Activated T-helper 2 cell treated with anti-CD3 and anti-CD28 coated beads, Interferon-gamma antibody, Interleukin-2, Interleukin-4, amounts not matched to agents 10 μg/mL and 5 μg/mL and 100 μg/mL, durations not matched to agents 14 hours and 24 hours and 36 hours (primary cell): ENCODE results near the gene RANBP10. TPM values are rescaled to one million over a fixed set of nuclear protein-coding genes. Genes with fewer than 3 reads are reported as not detected.
"Not testable (repeated sequence)": the region's sequence is repeated elsewhere in the genome, so short reads cannot be mapped to it uniquely, and the experiment has no call there.

Experiments used
- DNase-seq: peaks from one replicate; pipeline ENCODE4 v3.0.0; 2021; ENCODE audit warnings: low spot score
- H3K27ac Mint-ChIP-seq: one replicate; pipeline ENCODE4 v1.8.0; 2021; ENCODE audit warnings: mixed read lengths
- H3K27me3 Mint-ChIP-seq: one replicate; pipeline ENCODE4 v1.8.0; 2021; ENCODE audit warnings: low read depth, mixed read lengths
- H3K36me3 Mint-ChIP-seq: one replicate; pipeline ENCODE4 v1.8.0; 2021; ENCODE audit warnings: low read depth, mixed read lengths
- H3K4me1 Mint-ChIP-seq: one replicate; pipeline ENCODE4 v1.8.0; 2021; ENCODE audit warnings: low read depth, mixed read lengths
- H3K4me3 Mint-ChIP-seq: one replicate; pipeline ENCODE4 v1.8.0; 2021; ENCODE audit warnings: low read depth, mild to moderate bottlenecking, moderate library complexity, mixed read lengths
- H3K9me3 Mint-ChIP-seq: one replicate; pipeline ENCODE4 v1.8.0; 2021; ENCODE audit warnings: mixed read lengths
- intact Hi-C: fragments of 100-400 bp; cut with micrococcal nuclease; formaldehyde crosslinking; loops from one replicate; pipeline ENCODE4 v1.15.1; 2023
- total RNA-seq: library from RNA; stranded (reverse); gene quantifications from 2 replicates; pipeline ENCODE4 v1.2.3, GENCODE V29; 2022

Gene RANBP10
- total RNA-seq, 1 donor from 2014 or later, result 17.3 TPM

- no peaks in the 10 kb centered on the region for H3K27me3 Mint-ChIP-seq
- no peak for DNase-seq
- no peaks in the 10 kb centered on the region for H3K9me3 Mint-ChIP-seq
- peaks cover 3% of the 10 kb centered on the region for H3K4me1 Mint-ChIP-seq
- peaks cover 15% of the 10 kb centered on the region for H3K36me3 Mint-ChIP-seq
- H3K27ac Mint-ChIP-seq, result no peak overlapping the region
- intact Hi-C loops, result no loop called here
- H3K4me3 Mint-ChIP-seq, result no peak overlapping the region
Observed at GRCh38 chr16:67766291-67766690, 40.1 kb downstream of the RANBP10 start.

GRCh38 chr16:67764158-67764667, 42.1 kb downstream of the RANBP10 start:
- Mint-ChIP-seq H3K36me3 (peaks cover 10% of the 10 kb centered on the region), H3K27ac (no peak overlapping the region), H3K9me3 (no peaks in the 10 kb centered on the region), H3K27me3 (no peaks in the 10 kb centered on the region), H3K4me1 (peaks cover 11% of the 10 kb centered on the region), H3K4me3 (no peak overlapping the region)
- DNase-seq, result no peak
- intact Hi-C loops, result no loop called here

- H3K4me3 Mint-ChIP-seq, result no peak overlapping the region
- intact Hi-C loops, result no loop called here
- peaks cover 11% of the 10 kb centered on the region for H3K4me1 Mint-ChIP-seq
- H3K36me3 Mint-ChIP-seq, result peaks cover 10% of the 10 kb centered on the region
- H3K27ac Mint-ChIP-seq, result no peak overlapping the region
- no peak for DNase-seq
- H3K27me3 Mint-ChIP-seq, result no peaks in the 10 kb centered on the region
- no peaks in the 10 kb centered on the region for H3K9me3 Mint-ChIP-seq
Observed at GRCh38 chr16:67763066-67763465, 43.3 kb downstream of the RANBP10 start.

DNA sequence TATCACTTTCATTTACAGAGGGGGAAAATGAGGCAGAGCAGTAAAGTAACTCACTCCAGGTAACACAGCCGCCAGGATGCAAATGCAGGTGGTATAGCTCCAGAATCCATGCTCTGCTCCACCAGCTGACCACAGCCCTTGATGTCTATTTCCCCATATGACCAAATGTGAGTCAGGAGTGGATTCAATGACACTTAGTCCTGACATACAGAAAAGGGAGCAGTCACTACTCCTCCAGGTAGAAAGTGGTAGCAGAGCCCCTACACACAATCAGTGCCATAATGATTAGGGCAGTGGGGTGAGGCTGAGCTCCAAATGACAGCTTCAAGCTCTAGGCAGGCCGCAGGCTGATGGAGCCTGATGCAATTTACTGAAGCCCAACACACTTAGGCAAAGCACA, 44.0 kb downstream of the RANBP10 start:
- no peak for DNase-seq
- H3K27me3 Mint-ChIP-seq, result no peaks in the 10 kb centered on the region
- no peaks in the 10 kb centered on the region for H3K9me3 Mint-ChIP-seq
- intact Hi-C loops, result no loop called here
- peaks cover 10% of the 10 kb centered on the region for H3K36me3 Mint-ChIP-seq
- H3K4me3 Mint-ChIP-seq, result no peak overlapping the region
- no peak overlapping the region for H3K27ac Mint-ChIP-seq
- peaks cover 11% of the 10 kb centered on the region for H3K4me1 Mint-ChIP-seq

DNA sequence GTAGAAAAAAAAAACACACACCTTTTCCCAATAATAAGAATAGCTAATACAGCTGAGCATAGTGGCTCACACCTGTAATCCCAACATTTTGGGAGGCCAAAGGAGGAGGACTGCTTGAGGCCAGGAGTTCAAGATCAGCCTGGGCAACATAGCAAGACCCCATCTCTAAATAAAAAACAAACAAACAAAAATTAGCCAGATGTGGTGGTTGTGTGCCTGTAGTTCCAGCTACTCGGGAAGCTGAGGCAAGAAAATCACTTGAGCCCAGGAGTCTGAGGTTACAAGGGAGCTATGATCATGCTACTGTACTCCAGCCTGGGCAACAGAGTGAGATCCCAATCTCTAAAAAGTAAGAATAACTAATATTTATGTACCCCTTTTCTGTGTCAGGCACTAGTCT, 44.4 kb downstream of the RANBP10 start:
- Mint-ChIP-seq H3K4me3 (no peak overlapping the region), H3K27me3 (no peaks in the 10 kb centered on the region), H3K9me3 (no peaks in the 10 kb centered on the region), H3K27ac (no peak overlapping the region), H3K4me1 (peaks cover 11% of the 10 kb centered on the region), H3K36me3 (peaks cover 10% of the 10 kb centered on the region)
- no peak for DNase-seq
- intact Hi-C loops, result no loop called here

GRCh38 chr16:67760956-67761230, 45.5 kb downstream of the RANBP10 start:
- no peaks in the 10 kb centered on the region for H3K27me3 Mint-ChIP-seq
- no peaks in the 10 kb centered on the region for H3K9me3 Mint-ChIP-seq
- H3K4me3 Mint-ChIP-seq, result no peak overlapping the region
- no peak overlapping the region for H3K27ac Mint-ChIP-seq
- H3K4me1 Mint-ChIP-seq, result peaks cover 11% of the 10 kb centered on the region
- peaks cover 4% of the 10 kb centered on the region for H3K36me3 Mint-ChIP-seq
- intact Hi-C loops, result no loop called here
- no peak for DNase-seq

- Mint-ChIP-seq H3K9me3 (no peaks in the 10 kb centered on the region), H3K4me3 (no peak overlapping the region), H3K27me3 (no peaks in the 10 kb centered on the region)
Observed at GRCh38 chr16:67760206-67760955, 46.0 kb downstream of the RANBP10 start.

GRCh38 chr16:67758966-67759365, 47.4 kb downstream of the RANBP10 start:
- Mint-ChIP-seq H3K27me3 (no peaks in the 10 kb centered on the region), H3K36me3 (peaks cover 3% of the 10 kb centered on the region), H3K27ac (no peak overlapping the region), H3K4me1 (peaks cover 11% of the 10 kb centered on the region), H3K9me3 (no peaks in the 10 kb centered on the region), H3K4me3 (no peak overlapping the region)
- no peak for DNase-seq
- intact Hi-C loops, result no loop called here

More at GRCh38 chr16:67760206-67760955, 46.0 kb downstream of the RANBP10 start:
- H3K4me1 Mint-ChIP-seq, result peaks cover 11% of the 10 kb centered on the region
- H3K27ac Mint-ChIP-seq, result no peak overlapping the region
- intact Hi-C loops, result no loop called here
- H3K36me3 Mint-ChIP-seq, result peaks cover 4% of the 10 kb centered on the region
- DNase-seq, result no peak

- Mint-ChIP-seq H3K4me3 (no peak overlapping the region), H3K27me3 (no peaks in the 10 kb centered on the region), H3K4me1 (peaks cover 11% of the 10 kb centered on the region), H3K27ac (no peak overlapping the region), H3K36me3 (peaks cover 3% of the 10 kb centered on the region), H3K9me3 (no peaks in the 10 kb centered on the region)
- intact Hi-C loops, result no loop called here
- no peak for DNase-seq
Observed at GRCh38 chr16:67758006-67758405, 48.4 kb downstream of the RANBP10 start.

- intact Hi-C loops, result no loop called here
- Mint-ChIP-seq H3K9me3 (no peaks in the 10 kb centered on the region), H3K27ac (no peak overlapping the region), H3K27me3 (no peaks in the 10 kb centered on the region), H3K4me3 (no peak overlapping the region), H3K36me3 (peaks cover 3% of the 10 kb centered on the region), H3K4me1 (peaks cover 3% of the 10 kb centered on the region)
- DNase-seq, result no peak
Observed at GRCh38 chr16:67752641-67753040, 53.7 kb downstream of the RANBP10 start.

- not testable (repeated sequence) for H3K36me3 Mint-ChIP-seq, H3K27ac Mint-ChIP-seq, H3K4me3 Mint-ChIP-seq
Observed at GRCh38 chr16:67751331-67751730, 55.0 kb downstream of the RANBP10 start.

DNA sequence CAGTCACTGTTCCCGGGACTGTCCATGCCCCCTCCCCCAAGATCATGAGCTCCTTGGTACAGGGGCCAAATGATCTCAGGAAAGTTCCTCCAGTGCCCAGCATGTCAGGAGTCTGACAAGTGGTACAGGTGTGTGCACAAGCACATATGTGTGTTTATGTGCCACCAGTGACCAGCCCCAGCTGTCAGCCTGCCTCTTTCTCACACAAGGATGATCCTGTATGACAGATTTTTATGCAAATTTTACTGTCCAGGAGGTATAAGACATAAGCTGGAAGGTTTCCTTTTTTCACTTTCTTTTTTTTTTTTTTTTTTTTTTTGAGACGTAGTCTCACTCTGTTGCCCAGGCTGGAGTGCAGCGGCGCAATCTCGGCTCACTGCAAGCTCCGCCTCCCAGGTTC, 55.9 kb downstream of the RANBP10 start:
- no peaks in the 10 kb centered on the region for H3K27me3 Mint-ChIP-seq
- H3K4me3 Mint-ChIP-seq, result no peak overlapping the region
- peaks cover 3% of the 10 kb centered on the region for H3K36me3 Mint-ChIP-seq
- intact Hi-C loops, result no loop called here
- H3K9me3 Mint-ChIP-seq, result no peaks in the 10 kb centered on the region
- H3K4me1 Mint-ChIP-seq, result peaks cover 3% of the 10 kb centered on the region
- peak overlapping the region; percentile 22 for H3K27ac Mint-ChIP-seq
- no peak for DNase-seq

More at GRCh38 chr16:67751331-67751730, 55.0 kb downstream of the RANBP10 start:
- H3K9me3 Mint-ChIP-seq, DNase-seq, intact Hi-C loops, H3K4me1 Mint-ChIP-seq, H3K27me3 Mint-ChIP-seq: not testable (repeated sequence)

- no peak for DNase-seq
- intact Hi-C loops, result no loop called here
- Mint-ChIP-seq H3K27me3 (no peaks in the 10 kb centered on the region), H3K9me3 (no peaks in the 10 kb centered on the region), H3K27ac (no peak overlapping the region), H3K4me3 (no peak overlapping the region), H3K36me3 (peaks cover 3% of the 10 kb centered on the region), H3K4me1 (peaks cover 3% of the 10 kb centered on the region)
Observed at GRCh38 chr16:67749436-67750078, 56.8 kb downstream of the RANBP10 start.
